Tibial nerve (tissue), 3 donors: ENCODE results near the gene FLNC.

Experiments used
- POLR2A ChIP-seq, 2 donors: fragments of 450-650 bp; IDR thresholded peaks; one replicate each; pipeline ENCODE4 v1.6.1; 2017; ENCODE audit warnings: antibody characterized with exemption in 2 of 2, mild to moderate bottlenecking in 2 of 2, moderate library complexity in 2 of 2
- TF ChIP-seq, protein P1 (sequence below), 5 experiments: fragments of 200-600 bp in 3 of 5; fragments of 450-650 bp in 2 of 5; sonication (generic) in 3 of 5; IDR thresholded peaks; one replicate each; pipeline ENCODE4 v1.5.1; 2016 to 2019; ENCODE audit warnings: antibody characterized with exemption in 5 of 5, mild to moderate bottlenecking in 3 of 5, moderate library complexity in 2 of 5

DNA sequence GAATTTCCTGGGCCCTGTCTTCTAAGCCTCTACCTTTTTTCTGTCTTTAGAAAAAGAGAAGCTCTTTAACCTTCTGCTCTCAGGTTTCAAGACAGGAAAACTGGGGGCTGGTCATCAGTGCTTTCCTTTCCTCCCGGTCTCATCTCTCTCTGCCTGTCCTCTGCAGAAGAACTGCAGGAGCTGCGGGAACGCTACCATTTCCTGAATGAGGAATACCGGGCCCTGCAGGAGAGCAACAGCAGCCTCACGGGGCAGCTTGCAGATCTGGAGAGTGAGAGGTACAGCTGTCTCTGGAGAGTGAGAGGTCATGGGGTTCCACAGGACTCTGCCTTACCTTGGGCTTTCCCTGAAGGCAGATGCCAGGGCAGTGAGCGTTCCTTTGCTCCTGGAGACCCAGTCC lies 25.7 kb upstream of the FLNC start:
- TF ChIP-seq, protein P1, sequence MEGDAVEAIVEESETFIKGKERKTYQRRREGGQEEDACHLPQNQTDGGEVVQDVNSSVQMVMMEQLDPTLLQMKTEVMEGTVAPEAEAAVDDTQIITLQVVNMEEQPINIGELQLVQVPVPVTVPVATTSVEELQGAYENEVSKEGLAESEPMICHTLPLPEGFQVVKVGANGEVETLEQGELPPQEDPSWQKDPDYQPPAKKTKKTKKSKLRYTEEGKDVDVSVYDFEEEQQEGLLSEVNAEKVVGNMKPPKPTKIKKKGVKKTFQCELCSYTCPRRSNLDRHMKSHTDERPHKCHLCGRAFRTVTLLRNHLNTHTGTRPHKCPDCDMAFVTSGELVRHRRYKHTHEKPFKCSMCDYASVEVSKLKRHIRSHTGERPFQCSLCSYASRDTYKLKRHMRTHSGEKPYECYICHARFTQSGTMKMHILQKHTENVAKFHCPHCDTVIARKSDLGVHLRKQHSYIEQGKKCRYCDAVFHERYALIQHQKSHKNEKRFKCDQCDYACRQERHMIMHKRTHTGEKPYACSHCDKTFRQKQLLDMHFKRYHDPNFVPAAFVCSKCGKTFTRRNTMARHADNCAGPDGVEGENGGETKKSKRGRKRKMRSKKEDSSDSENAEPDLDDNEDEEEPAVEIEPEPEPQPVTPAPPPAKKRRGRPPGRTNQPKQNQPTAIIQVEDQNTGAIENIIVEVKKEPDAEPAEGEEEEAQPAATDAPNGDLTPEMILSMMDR (IDR thresholded peaks at IDR 0.05) = no peak
- no peak for TF ChIP-seq POLR2A (IDR thresholded peaks at IDR 0.05)
